GM23338 (cell line): Measurements from ENCODE around the gene TUBB2A. TPM values are rescaled to one million over a fixed set of nuclear protein-coding genes. Genes with fewer than 3 reads are reported as not detected.
"Not testable (repeated sequence)": the region's sequence is repeated elsewhere in the genome, so short reads cannot be mapped to it uniquely, and the experiment has no call there.

Experiments used
- ATAC-seq: fragments of 200-7000 bp; cut with Tn5 transposase; 3 replicates; pipeline ENCODE4 v1.9.1; 2020
- DNase-seq: peaks from one replicate; pipeline ENCODE4 v3.0.0-alpha.2; 2015; ENCODE audit warnings: low spot score
- H2AFZ ChIP-seq: fragments of 200-600 bp; sonication (generic); 2 replicates; pipeline ENCODE4 v1.8.0; 2016; ENCODE audit warnings: antibody characterized with exemption, mild to moderate bottlenecking, moderate library complexity
- H3F3A ChIP-seq: fragments of 200-600 bp; sonication (generic); replicated peaks from 2 replicates; pipeline ENCODE4 v1.8.0; 2017; ENCODE audit warnings: antibody characterized with exemption, mixed run types, low read depth
- H3K27ac ChIP-seq: fragments of 200-600 bp; sonication (generic); 2 replicates; pipeline ENCODE4 v1.6.1; 2016; ENCODE audit warnings: low read depth
- H3K27me3 ChIP-seq: fragments of 200-600 bp; sonication (generic); 2 replicates; pipeline ENCODE4 v1.8.0; 2016; ENCODE audit warnings: mild to moderate bottlenecking, mixed run types, moderate library complexity; ENCODE audit not compliant: insufficient read depth
- H3K36me3 ChIP-seq: fragments of 200-600 bp; sonication (generic); 2 replicates; pipeline ENCODE4 v1.8.0; 2016; ENCODE audit warnings: mild to moderate bottlenecking; ENCODE audit not compliant: insufficient read depth
- H3K4me1 ChIP-seq: fragments of 200-600 bp; sonication (generic); 2 replicates; pipeline ENCODE4 v1.8.0; 2016; ENCODE audit warnings: mild to moderate bottlenecking, moderate library complexity; ENCODE audit not compliant: insufficient read depth
- H3K4me2 ChIP-seq: fragments of 200-600 bp; sonication (generic); 2 replicates; pipeline ENCODE4 v1.7.1; 2017; ENCODE audit warnings: mixed run types
- H3K4me3 ChIP-seq: fragments of 200-600 bp; sonication (generic); 2 replicates; pipeline ENCODE4 v1.6.1; 2016; ENCODE audit warnings: mixed run types
- H3K79me2 ChIP-seq: fragments of 200-600 bp; sonication (generic); replicated peaks from 2 replicates; pipeline ENCODE4 v1.8.0; 2017; ENCODE audit warnings: mild to moderate bottlenecking; ENCODE audit not compliant: insufficient read depth
- H3K9me2 ChIP-seq: fragments of 200-600 bp; sonication (generic); 2 replicates; pipeline ENCODE4 v1.8.0; 2017; ENCODE audit not compliant: insufficient read depth
- H4K20me1 ChIP-seq: fragments of 200-600 bp; sonication (generic); replicated peaks from 2 replicates; pipeline ENCODE4 v1.8.0; 2017; ENCODE audit warnings: mild to moderate bottlenecking; ENCODE audit not compliant: insufficient read depth
- H3K27ac Mint-ChIP-seq: 2 replicates; pipeline ENCODE4 v1.8.0; 2020; ENCODE audit warnings: inconsistent platforms, mild to moderate bottlenecking, moderate library complexity, mixed read lengths
- H3K27me3 Mint-ChIP-seq: 3 replicates; pipeline ENCODE4 v1.8.0; 2022; ENCODE audit warnings: low read depth, mild to moderate bottlenecking, moderate library complexity, mixed read lengths, inconsistent platforms; ENCODE audit not compliant: insufficient read depth, poor library complexity
- H3K36me3 Mint-ChIP-seq: 3 replicates; pipeline ENCODE4 v1.8.0; 2021; ENCODE audit warnings: low read depth, mild to moderate bottlenecking, inconsistent platforms, moderate library complexity, mixed read lengths
- H3K4me1 Mint-ChIP-seq: 3 replicates; pipeline ENCODE4 v1.8.0; 2020; ENCODE audit warnings: mild to moderate bottlenecking, inconsistent platforms, mixed read lengths
- H3K4me3 Mint-ChIP-seq: 3 replicates; pipeline ENCODE4 v1.8.0; 2021; ENCODE audit warnings: moderate library complexity, mild to moderate bottlenecking, inconsistent platforms, mixed read lengths
- H3K9me3 Mint-ChIP-seq: 3 replicates; pipeline ENCODE4 v1.8.0; 2020; ENCODE audit warnings: moderate library complexity, mild to moderate bottlenecking, inconsistent platforms, mixed read lengths
- CREB1 ChIP-seq: fragments of 250-450 bp; sonication (Bioruptor Pico); IDR thresholded peaks from 2 replicates; pipeline ENCODE4 v1.5.0; 2020; ENCODE audit warnings: low read depth, mild to moderate bottlenecking, moderate library complexity
- EZH2phosphoT487 ChIP-seq: fragments of 200-600 bp; sonication (generic); IDR thresholded peaks from one replicate; pipeline ENCODE4 v1.8.1; 2018; ENCODE audit warnings: antibody characterized with exemption; ENCODE audit not compliant: unreplicated experiment
- NANOG ChIP-seq: IDR thresholded peaks from 2 replicates; pipeline ENCODE4 v1.6.1; 2016; ENCODE audit warnings: antibody characterized with exemption, borderline replicate concordance
- POLR2AphosphoS5 ChIP-seq: IDR thresholded peaks from 2 replicates; pipeline ENCODE4 v1.6.1; 2016; ENCODE audit warnings: antibody characterized with exemption, low read depth
- ZNF114 ChIP-seq: fragments of 250-450 bp; sonication (Bioruptor Pico); IDR thresholded peaks from 2 replicates; pipeline ENCODE4 v1.5.0; 2020; ENCODE audit warnings: mild to moderate bottlenecking, moderate library complexity
- ZNF331 ChIP-seq: fragments of 250-450 bp; sonication (Bioruptor Pico); IDR thresholded peaks from 2 replicates; pipeline ENCODE4 v1.5.0; 2020; ENCODE audit warnings: low read depth, mild to moderate bottlenecking, moderate library complexity
- polyA plus RNA-seq: library from polyadenylated mRNA; unstranded; fragments of >200 nt; fragmentation: Nextera tagmentation; extraction: Ambion mirVana; gene quantifications from 2 replicates; pipeline ENCODE4 v1.2.1, GENCODE V29; 2016
- total RNA-seq: library from RNA; depleted of rRNA; stranded (reverse); fragments of >200 nt; shearing (Covaris generic); gene quantifications from 2 replicates; pipeline ENCODE4 v1.2.3, GENCODE V29; 2014
- TF ChIP-seq, protein P1 (sequence below): IDR thresholded peaks from one replicate; pipeline ENCODE4 v1.6.1; 2018; ENCODE audit warnings: antibody characterized with exemption; ENCODE audit not compliant: unreplicated experiment
- TF ChIP-seq, protein P2 (sequence below): fragments of 250-450 bp; sonication (Bioruptor Pico); IDR thresholded peaks from 2 replicates; pipeline ENCODE4 v1.5.0; 2020; ENCODE audit warnings: mild to moderate bottlenecking, moderate library complexity

Gene TUBB2A
- total and polyA plus RNA-seq, 2 experiments from 2014 or later = 305 to 376 TPM

DNA sequence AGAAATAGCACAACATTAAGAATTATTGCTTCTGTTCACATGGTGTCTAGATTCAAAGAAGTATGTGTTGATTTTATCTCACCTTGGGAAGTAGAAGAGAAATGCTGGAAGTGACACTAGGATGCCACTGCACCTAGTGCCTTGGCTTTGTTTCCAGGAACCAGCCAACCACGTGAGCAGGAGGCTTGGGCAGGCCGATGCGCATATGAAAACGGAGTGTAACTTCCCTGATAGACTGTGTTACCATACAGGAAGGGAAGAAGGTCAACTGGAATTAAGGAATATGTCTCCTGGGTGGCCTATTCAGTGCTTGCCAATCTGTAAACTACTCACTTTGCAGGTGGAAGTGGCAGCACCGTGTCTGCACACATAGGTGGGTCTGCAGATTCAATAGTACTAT, 42.0 kb upstream of the TUBB2A start:
- H3K9me2 ChIP-seq = peaks cover 5% of the 10 kb centered on the region; the same call in 1 of the 2 replicates
- ATAC-seq (no peak), DNase-seq (no peak)
- TF ChIP-seq, protein P1, sequence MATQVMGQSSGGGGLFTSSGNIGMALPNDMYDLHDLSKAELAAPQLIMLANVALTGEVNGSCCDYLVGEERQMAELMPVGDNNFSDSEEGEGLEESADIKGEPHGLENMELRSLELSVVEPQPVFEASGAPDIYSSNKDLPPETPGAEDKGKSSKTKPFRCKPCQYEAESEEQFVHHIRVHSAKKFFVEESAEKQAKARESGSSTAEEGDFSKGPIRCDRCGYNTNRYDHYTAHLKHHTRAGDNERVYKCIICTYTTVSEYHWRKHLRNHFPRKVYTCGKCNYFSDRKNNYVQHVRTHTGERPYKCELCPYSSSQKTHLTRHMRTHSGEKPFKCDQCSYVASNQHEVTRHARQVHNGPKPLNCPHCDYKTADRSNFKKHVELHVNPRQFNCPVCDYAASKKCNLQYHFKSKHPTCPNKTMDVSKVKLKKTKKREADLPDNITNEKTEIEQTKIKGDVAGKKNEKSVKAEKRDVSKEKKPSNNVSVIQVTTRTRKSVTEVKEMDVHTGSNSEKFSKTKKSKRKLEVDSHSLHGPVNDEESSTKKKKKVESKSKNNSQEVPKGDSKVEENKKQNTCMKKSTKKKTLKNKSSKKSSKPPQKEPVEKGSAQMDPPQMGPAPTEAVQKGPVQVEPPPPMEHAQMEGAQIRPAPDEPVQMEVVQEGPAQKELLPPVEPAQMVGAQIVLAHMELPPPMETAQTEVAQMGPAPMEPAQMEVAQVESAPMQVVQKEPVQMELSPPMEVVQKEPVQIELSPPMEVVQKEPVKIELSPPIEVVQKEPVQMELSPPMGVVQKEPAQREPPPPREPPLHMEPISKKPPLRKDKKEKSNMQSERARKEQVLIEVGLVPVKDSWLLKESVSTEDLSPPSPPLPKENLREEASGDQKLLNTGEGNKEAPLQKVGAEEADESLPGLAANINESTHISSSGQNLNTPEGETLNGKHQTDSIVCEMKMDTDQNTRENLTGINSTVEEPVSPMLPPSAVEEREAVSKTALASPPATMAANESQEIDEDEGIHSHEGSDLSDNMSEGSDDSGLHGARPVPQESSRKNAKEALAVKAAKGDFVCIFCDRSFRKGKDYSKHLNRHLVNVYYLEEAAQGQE = no peak
- TF ChIP-seq ZNF331 (no peak), POLR2AphosphoS5 (no peak), ZNF114 (no peak), NANOG (no peak), CREB1 (CRISPR knock-in tag) (no peak), EZH2phosphoT487 (no peak)
- TF ChIP-seq, protein P2, sequence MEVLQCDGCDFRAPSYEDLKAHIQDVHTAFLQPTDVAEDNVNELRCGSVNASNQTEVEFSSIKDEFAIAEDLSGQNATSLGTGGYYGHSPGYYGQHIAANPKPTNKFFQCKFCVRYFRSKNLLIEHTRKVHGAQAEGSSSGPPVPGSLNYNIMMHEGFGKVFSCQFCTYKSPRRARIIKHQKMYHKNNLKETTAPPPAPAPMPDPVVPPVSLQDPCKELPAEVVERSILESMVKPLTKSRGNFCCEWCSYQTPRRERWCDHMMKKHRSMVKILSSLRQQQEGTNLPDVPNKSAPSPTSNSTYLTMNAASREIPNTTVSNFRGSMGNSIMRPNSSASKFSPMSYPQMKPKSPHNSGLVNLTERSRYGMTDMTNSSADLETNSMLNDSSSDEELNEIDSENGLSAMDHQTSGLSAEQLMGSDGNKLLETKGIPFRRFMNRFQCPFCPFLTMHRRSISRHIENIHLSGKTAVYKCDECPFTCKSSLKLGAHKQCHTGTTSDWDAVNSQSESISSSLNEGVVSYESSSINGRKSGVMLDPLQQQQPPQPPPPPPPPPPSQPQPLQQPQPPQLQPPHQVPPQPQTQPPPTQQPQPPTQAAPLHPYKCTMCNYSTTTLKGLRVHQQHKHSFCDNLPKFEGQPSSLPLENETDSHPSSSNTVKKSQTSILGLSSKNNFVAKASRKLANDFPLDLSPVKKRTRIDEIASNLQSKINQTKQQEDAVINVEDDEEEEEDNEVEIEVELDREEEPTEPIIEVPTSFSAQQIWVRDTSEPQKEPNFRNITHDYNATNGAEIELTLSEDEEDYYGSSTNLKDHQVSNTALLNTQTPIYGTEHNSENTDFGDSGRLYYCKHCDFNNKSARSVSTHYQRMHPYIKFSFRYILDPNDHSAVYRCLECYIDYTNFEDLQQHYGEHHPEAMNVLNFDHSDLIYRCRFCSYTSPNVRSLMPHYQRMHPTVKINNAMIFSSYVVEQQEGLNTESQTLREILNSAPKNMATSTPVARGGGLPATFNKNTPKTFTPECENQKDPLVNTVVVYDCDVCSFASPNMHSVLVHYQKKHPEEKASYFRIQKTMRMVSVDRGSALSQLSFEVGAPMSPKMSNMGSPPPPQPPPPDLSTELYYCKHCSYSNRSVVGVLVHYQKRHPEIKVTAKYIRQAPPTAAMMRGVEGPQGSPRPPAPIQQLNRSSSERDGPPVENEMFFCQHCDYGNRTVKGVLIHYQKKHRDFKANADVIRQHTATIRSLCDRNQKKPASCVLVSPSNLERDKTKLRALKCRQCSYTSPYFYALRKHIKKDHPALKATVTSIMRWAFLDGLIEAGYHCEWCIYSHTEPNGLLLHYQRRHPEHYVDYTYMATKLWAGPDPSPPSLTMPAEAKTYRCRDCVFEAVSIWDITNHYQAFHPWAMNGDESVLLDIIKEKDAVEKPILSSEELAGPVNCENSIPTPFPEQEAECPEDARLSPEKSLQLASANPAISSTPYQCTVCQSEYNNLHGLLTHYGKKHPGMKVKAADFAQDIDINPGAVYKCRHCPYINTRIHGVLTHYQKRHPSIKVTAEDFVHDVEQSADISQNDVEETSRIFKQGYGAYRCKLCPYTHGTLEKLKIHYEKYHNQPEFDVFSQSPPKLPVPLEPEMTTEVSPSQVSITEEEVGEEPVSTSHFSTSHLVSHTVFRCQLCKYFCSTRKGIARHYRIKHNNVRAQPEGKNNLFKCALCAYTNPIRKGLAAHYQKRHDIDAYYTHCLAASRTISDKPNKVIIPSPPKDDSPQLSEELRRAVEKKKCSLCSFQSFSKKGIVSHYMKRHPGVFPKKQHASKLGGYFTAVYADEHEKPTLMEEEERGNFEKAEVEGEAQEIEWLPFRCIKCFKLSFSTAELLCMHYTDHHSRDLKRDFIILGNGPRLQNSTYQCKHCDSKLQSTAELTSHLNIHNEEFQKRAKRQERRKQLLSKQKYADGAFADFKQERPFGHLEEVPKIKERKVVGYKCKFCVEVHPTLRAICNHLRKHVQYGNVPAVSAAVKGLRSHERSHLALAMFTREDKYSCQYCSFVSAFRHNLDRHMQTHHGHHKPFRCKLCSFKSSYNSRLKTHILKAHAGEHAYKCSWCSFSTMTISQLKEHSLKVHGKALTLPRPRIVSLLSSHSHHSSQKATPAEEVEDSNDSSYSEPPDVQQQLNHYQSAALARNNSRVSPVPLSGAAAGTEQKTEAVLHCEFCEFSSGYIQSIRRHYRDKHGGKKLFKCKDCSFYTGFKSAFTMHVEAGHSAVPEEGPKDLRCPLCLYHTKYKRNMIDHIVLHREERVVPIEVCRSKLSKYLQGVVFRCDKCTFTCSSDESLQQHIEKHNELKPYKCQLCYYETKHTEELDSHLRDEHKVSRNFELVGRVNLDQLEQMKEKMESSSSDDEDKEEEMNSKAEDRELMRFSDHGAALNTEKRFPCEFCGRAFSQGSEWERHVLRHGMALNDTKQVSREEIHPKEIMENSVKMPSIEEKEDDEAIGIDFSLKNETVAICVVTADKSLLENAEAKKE (CRISPR knock-in tag) = no peak
- Mint-ChIP-seq H3K9me3 (0 out of 3 replicates have a peak, but pooled peaks cover 6% of the 10 kb centered on the region), H3K36me3 (no peaks in the 10 kb centered on the region), H3K4me1 (peaks cover 18% of the 10 kb centered on the region; the same call in 2 of the 3 replicates), H3K27ac (no peak overlapping the region), H3K27me3 (no peaks in the 10 kb centered on the region), H3K4me3 (no peak overlapping the region)
- H2AFZ ChIP-seq = no peak overlapping the region
- no peaks in the 10 kb centered on the region; the same call in 1 of the 2 replicates for H3F3A ChIP-seq
- H4K20me1 ChIP-seq = no peaks in the 10 kb centered on the region
- H3K36me3 ChIP-seq = no peaks in the 10 kb centered on the region
- no peaks in the 10 kb centered on the region for H3K79me2 ChIP-seq
- H3K27ac ChIP-seq = no peak overlapping the region
- no peak overlapping the region for H3K4me2 ChIP-seq
- peaks cover 20% of the 10 kb centered on the region for H3K4me1 ChIP-seq
- H3K4me3 ChIP-seq = no peak overlapping the region
- H3K27me3 ChIP-seq = no peaks in the 10 kb centered on the region

DNA sequence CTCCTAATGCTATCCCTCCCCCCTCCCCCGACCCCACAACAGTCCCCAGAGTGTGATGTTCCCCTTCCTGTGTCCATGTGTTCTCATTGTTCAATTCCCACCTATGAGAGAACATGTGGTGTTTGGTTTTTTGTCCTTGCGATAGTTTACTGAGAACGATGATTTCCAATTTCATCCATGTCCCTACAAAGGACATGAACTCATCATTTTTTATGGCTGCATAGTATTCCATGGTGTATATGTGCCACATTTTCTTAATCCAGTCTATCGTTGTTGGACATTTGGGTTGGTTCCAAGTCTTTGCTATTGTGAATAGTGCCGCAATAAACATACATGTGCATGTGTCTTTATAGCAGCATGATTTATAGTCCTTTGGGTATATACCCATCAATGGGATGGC, 40.4 kb upstream of the TUBB2A start:
- H3K9me2 ChIP-seq, H3K4me2 ChIP-seq, H3K27me3 Mint-ChIP-seq, H3K36me3 Mint-ChIP-seq, H3K27ac Mint-ChIP-seq, H2AFZ ChIP-seq, ATAC-seq, H3K27ac ChIP-seq, H3K9me3 Mint-ChIP-seq, H3F3A ChIP-seq, H3K27me3 ChIP-seq, DNase-seq, H3K4me3 ChIP-seq, H3K36me3 ChIP-seq, H4K20me1 ChIP-seq, H3K79me2 ChIP-seq, H3K4me3 Mint-ChIP-seq: not testable (repeated sequence)
- peaks cover 36% of the 10 kb centered on the region for H3K4me1 ChIP-seq
- H3K4me1 Mint-ChIP-seq = peaks cover 19% of the 10 kb centered on the region
